NCI-H2196 (cell line): Measurements from ENCODE around the gene PDIA5.

Experiments used
- DNase-seq: peaks from one replicate; lab custom pipeline; 2025; ENCODE audit not compliant: unreplicated experiment; lab: John Stamatoyannopoulos, UW

Gene PDIA5

DNA sequence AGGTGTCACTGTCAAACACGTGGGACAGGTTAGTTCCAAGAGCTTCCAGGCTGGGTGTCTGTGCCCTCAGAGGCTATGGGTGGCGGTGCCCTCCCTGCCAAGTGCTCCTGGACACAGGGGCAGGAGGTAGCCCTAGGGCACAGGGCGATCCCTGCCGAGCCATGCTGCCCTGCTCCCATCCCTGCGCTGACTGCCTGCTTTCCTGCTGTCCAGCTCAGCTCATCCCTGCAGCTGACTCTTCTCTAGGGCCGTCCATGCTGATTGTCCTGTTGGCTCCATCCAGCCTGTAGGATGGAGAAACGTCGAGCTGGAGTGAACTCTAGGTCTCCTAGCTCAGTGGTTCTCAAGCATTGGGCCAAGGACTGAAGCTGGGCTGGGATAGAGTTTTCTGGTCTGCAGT, 3.7 kb downstream of the PDIA5 start:
- DNase-seq = no peak

DNA sequence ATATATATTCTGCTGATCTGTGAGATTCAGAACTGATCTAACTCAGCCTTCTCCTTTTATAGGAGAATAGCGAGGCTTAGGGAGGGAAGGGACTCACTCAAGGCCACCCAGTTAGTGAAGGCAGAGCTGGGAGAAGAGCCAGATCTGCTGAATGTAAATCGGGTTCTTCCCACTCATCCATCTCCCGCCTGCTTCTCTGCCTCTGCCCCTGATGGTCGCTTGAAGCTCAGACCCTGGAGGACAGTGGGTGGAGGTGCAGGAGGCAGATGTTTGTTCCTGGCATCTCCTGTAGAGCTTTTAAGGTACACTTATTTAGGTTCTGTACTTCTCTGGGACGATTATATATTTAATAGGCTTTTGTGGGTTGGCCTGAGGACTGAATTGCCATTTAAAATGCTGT, 4.3 kb downstream of the PDIA5 start:
- no peak for DNase-seq

DNA sequence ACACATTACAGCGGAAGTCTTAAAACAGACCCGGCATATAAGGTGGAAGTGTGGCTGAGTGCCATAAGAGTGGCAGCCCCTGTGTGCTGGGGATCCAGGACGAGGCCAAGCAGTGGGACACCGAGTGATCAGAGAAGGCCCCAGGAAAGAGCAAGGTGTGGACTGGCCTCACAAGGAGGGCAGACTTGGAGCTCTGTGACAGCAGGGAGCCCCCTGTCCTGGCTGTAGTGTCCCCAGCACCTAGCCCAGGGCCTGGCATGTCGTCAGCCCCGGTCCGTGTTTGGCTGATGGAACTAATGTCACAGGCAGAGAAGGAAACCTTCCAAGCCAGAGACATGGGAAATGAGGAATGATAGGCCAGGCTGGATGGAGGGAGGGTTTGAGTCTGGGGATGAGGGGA, 4.8 kb downstream of the PDIA5 start:
- no peak for DNase-seq

DNA sequence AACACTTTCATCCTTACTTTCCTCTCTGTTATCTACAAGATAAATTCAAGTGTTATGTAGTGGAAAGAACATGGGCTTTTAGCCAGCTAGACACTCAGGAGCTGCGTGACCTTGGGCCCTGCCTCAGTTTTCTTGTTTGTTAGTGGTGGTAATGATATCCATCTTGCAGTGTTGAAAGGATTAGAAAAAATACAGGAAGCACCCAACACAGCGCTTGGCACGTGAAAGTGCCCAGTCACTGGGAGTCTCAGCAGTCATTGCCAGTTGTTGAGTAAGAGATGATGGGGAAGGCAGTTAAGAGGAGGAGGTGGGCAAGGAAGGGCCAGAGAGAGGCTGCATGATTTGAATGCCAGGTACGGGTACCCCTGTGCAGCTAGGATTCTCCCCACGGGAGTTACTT, 5.3 kb downstream of the PDIA5 start:
- DNase-seq = no peak

DNA sequence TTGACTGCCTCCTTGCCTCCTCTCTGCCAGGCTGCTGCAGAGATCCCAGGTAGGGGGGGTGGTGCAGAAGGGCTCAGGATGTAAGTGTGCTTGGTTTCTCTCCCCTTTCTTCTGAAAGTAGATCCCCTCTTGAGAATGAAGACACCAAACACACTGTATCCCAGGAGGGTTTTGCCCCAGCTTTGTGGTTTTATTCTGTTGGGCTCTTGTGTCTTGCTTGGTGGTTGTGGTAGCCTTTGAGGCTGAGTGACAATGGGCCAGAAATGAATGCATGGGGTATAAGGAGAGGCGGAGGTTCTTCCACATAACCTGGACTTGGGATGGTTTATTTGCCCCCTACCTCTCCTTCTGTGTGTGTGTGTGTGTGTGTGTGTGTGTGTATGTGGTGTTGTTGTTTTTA, 5.7 kb downstream of the PDIA5 start:
- DNase-seq = no peak

DNA sequence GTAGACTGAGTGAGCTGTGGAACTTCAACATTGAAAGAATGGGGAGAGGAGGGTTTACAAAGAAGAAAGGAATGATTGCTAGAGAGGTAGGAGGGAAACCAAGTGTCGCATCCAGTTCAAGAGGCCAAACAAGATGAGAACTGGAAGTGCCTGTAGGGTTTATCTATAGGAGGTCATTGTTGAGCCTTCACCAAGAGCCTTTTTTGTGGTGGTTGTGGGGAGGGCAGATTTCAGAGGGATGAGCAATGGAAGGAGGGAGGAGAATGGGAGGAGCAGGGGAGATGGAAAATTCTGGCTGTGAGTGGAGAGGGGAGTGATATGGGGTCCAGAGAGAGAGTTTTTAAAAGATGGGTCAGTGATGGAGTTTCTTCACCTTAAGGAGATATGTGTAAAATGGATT, 8.5 kb downstream of the PDIA5 start:
- DNase-seq = no peak

DNA sequence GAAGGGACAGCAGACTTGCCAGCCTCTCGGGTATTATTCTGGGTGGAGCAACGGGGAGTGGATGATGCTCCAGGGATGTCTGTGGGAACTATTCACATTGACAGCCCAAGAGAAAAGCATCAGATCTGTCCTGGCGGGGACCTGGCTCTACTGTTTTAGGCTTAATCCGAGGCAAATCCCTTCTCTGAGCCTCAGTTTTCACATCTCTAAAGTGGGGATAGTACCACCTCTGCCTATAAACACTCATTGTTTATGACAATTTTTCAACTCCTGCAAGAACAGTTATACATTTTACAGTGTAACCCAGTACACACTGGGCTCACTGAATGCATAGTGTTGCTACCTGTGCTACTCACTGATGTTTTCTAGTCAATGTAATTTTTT, 9.3 kb downstream of the PDIA5 start:
- DNase-seq = no peak

DNA sequence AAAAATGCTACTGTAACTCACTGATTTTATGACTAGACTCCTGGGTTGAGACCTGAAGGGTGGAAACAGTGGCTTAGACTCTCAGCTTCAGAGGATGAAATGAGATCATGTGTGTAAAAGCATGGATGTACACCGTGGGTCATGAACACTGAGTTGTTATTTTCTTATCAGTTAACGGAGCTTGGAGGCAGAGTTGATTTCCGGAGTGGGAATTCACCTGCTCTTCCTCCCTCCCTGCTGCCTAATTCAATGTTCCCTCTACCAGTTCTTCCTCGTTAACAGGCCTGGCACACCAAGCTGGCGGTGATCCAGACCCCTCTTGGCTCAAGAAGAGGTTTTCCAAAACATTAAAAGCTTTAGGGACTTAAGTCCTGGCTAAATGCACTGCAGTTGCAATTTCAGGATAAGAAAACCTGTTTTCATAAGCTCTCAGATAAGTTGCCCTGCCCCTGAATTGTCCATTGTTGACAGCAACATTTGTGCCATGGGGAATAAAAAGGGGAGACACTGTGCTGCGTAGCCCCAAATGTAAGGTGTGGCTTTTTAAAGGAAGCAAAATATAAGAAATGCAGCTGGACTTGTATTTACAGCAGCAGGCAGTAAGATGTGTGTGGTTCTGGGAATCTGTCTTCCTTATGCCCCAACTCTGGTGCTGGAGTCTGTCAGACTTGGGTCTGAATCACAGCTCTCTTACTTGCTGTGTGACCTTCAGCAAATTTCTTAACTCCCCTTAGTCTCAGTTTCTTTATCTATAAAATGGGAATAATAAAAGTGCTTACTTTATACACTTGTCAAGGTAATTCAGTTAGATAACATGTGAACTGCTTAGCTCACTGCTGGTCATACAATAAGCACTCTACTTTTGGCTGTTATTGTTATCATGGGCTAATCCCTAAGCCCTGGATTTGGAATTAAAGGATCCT, 9.9 kb downstream of the PDIA5 start:
- DNase-seq = peak; percentile 76

DNA sequence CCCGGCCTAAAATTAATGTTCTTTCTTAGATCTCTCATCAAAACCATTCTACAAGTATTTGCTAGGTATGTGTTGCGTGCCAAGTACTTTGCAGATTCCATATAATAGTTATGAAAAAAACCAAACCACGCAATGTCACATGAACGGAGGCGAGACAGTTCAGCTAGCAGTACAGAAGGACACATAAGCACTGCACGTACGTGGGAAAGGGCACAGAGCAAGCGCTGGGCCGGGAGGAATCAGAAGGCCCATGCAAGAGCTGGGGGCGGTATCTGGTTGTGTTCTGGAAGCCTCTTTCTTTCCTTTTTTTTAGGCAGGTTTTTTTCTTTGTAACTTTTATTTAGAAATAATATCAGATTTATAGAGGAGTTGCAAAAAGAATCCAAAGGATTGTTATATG, 11.3 kb downstream of the PDIA5 start:
- no peak for DNase-seq

DNA sequence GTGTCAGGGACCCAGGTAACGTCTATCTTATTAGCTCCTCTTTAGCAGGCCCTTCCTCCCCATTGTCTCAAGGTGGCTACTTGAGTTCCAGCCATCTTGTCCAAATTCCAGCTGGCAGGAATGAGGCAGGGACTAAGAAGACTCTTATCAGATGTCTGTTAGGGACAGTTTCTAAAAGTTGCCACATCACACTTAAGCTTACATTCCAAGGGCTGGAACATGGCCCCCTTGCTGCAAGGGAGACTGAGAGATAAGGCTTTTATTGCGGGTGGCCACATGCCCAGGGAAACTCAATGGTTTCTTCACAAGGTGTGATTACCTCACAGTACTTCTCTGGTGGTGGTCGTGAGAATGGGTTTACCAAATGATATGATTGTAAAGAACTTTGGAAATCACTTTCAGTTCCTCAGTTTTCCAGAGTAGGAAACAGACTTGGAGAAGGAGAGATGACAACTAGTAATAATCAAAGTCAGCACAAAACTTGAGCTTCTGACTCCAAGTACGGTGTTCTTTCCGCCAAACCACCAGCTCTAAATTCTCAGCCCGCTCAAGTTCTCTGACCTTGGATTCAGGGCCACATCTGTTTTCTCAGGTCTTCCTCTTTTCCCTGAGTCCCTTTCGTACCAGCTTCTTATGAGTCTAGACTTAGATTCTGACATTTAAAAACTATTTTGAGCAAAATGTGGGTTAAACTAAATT, 14.2 kb downstream of the PDIA5 start:
- DNase-seq = no peak

DNA sequence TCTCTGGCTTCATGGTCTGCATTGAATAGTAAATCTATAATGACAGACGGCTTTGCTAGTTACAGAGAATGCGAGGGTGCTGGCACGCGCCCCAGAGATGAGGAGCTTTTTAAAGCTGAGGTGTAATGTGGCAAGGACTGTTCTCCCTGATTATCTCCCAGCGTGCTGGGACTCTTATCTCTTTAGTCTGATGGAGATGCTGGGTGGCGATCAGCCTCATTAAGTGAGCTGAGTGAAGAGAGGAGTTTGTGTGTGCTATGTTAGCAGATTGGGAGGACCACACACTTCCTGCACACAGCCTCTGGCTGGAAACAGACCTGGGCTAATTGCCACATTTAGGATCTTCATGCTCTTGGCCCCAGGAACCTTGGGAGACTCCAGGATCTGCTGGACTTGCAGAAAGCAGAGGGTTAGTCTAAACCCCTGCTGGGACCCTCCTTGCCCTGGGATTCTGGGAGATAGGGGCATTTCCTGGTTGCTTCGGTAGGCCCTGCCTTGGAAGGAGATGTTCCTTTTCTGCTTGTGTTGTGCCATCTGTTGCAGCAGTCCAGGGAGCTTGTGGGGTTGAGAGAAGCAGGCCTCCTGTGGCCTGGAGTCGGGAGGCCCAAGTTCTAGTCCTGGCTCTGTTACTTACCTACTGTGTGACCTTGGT, 15.0 kb downstream of the PDIA5 start:
- no peak for DNase-seq

DNA sequence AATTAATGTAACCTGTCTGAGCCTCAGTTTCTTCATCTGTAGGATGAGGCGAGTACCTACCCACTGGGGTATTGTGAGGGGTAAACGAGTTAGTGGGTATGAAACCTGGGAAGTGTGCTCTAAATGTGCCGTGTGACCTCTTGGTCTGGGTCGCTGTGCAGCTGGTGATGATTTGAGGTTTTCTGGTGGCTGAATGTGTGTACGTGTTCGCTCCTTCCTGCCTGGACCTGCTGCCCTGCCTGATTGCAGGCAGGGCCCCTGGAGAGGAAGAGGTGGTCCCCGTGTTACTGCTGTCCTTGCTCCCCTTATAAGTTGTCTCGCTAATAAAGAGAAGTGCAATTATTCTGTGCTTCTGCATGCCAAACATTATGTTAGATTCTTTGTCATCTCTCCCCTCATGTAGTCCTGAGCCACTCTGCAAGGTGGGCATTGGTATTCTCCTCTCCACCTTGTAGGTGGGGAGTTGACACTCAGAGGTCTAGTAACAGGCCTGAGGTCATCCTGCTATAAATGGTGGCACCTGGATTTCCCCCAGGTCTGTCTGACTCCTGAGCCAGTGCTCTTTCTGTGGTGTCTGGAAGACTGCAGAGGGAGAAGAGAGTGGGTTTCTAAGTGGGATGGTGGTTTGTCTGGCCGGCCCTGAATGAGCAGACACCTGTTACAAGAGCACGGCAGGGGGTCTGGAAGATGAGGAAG, 15.7 kb downstream of the PDIA5 start:
- DNase-seq = no peak

DNA sequence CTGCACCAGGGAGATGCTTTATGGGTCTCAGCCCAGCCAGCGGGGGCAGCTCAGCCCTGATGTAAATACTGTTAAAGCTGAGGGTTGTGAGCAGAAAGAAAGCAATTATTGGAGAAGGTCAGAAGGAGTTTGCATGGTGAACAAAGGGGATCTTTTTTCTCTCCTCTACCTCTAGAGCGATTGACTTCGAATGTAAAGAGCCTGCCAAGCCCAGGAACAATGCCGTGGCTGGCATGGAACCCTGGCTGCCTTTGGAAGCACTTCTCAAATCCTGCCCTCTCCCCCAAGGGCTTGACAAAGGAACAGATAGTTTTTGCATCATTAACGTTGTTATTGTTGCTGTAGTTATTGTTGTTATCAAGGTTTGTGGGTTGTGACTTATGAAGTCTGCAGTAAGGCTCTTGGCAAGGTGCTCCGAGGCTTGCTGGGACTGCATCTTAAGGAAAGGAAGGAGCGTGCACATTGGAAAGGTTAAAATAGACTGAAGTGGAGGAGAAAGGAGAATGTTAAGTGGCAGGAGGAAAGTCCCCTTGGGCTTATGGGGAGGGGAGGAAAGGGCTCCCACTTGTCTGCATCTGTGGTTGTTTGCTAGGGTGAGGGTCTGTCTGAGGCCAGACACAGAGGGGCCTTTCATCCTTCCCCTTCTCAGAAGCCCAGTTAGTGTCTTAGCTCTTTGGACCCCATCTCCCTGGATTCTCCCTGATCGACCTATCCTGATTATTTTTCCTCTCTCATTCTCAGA, 16.7 kb downstream of the PDIA5 start:
- DNase-seq = no peak

DNA sequence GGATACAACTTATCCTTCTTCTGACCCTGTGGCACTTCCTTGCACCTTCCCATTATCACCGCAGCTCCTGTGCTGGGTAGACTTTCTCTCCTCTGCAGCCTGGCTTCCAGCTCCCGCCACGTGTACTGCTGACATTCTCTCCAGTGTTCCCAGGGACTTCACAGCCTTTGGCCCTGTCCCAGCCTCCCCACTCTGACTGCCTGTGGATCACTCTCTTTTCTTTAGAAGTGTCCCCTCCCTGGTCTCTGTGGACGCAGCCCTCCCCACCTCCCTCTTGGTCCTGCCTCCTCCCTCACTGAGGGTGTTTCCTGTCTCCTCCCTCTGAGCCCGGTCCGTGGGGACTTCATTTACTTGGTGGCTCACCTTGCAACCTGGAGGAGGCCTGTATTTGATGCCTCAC, 17.4 kb downstream of the PDIA5 start:
- no peak for DNase-seq

DNA sequence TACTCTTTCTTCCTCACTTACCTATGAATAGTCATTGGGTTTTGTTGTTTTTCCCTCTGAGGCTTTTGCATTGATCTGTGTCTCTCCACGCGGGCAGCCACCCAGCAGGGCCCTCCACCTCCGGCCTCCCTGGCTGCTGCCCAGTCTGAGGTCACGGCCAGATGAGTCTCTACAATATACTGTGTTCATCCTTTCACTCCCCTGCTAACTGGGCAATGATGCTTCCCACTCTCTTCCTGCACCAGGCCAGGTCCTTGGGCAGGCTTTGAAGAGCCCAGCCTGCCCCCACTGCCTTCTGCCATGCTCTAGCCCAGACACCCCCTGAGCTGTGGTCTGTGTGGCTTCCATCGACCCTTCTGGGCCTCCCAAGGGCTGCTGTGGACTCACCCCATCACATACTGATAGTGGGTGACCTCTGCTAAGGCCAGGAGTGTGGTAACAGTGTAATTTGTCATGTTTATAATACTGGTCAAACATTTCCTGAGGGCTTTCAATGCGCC, 18.0 kb downstream of the PDIA5 start:
- no peak for DNase-seq

DNA sequence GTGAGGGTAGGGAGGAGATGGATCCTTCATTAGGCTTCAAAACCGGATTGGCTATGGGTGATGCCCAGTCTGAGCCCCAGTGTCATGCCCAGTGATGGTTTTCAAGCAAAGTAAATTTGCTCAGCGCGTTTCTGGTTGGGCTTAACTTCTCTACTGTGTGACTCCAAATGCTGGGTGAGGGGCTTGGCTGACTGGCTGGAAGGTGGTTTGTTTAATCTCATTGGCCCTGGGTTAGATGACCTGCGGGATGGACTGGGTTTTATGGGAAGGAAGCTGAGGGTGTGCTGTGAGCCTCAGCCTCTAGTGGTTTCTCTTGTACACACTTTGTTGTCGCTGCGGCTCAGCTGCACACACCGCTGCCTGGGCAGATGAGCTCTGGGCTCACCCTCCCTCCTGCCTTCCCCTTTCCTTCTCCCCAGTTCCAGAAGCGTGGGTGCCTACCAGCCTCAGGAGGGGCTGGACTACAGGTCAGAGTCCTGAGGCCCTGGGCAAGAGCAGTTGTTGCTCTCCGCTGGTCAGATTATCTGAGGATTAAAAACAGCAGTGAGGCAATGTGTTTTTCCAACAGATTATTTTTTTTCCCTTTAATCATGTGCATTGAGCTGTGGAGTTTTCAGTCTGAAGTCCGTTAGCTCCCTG, 18.6 kb downstream of the PDIA5 start:
- no peak for DNase-seq

DNA sequence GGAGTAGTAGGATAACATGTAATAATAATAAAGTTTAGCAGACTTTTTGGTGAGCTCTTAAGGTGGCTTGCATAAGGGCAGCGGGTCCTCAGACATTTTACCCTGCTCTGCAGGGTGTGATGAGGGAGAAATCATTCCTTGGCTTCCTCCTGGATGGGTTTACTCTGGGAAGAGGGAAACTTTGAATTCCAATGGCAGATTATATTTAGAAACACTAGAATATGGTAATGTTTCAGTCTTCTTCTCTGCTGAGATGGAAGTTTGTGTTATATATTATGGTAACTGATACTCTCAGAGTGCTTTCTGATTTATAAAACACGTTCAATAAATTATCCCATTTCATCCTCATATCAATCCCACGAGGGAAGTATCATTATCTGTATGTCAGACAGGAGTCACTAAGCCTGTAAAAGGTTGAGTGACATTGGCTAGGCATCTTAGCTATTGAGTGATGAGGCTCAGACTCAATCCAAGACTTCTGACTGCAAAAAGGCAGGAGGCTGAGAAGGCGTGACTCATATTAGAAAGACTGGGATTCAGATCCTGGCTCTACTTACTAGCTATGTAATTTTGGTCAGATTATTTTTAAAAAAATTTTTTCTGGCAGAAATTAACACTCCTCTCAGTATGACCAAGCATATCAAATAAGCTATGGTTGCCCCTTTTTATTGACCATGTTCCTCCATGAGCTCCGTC, 19.3 kb downstream of the PDIA5 start:
- no peak for DNase-seq

DNA sequence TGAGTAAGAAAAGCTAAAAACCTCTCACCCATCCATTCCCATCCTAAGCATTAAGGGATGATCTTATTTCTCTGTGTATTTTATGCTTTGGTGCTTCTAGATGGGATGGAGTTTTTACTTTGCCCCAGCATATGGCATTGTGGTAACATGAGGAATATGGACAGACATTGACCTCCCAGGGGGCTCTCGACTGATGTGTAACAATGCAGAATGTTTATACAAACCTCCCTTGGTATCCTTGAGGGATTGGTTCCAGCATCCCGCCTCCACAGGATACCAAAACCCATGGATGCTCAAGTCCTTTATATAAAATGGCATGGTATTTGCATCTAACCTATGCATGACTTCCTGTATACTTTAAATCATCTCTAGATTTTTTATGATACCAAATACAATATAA, 21.6 kb downstream of the PDIA5 start:
- no peak for DNase-seq

DNA sequence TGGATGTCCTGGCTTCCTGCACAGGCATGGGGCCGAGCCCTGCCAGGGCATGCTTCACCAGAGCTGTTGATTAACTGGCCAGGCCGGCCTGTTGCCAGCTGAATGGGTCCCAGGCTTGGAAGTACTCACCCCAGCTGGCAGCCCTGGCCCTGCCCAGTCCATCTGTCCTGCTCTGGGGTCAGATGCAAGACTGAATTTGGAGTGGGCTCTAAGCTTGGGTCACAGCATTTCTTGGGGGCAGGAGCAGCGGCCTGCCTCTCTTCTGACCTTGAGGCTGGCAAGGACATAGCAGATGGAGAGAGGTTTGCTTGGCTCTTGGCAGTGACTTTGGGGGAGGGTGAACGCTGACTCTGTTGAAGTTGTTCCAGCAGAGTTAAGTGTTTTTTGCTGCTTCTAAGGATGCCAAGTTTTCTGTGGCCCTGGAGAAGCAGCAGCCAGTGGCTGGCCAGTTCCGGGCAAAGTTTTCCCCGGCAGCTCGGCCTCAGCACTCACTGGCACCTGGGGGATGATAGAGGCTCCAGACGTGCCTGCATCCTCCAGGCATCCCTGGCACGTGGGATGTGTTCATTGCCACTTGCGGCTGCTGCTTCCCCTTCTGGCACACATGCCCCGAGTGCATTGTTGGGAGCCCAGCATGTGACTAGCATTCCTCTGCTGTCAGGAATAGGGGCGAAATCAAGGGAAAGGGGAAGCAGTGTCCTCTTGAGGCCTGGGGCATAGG, 22.9 kb downstream of the PDIA5 start:
- DNase-seq = no peak
